Esophagus mucosa (tissue), 1 donor: ENCODE results near the gene DYNC1I1. TPM values are rescaled to one million over a fixed set of nuclear protein-coding genes. Genes with fewer than 3 reads are reported as not detected.

Experiments used
- ATAC-seq: fragments of 200-7000 bp; cut with Tn5 transposase; one replicate; pipeline ENCODE4 v1.9.1; 2020
- total RNA-seq: library from RNA; stranded (reverse); gene quantifications from one replicate; pipeline ENCODE4 v1.2.4, GENCODE V29; 2023
- donor health status: DM: yes; HTN: yes; CAD: no.

The DYNC1I1 gene
- total RNA-seq: 7.4 TPM

- ATAC-seq: peak; percentile 95
These were observed at the start of gene DYNC1I1 for GRCh38 chr7:95772298-95772770. TSS of gene DYNC1I1 (plus strand) at chr7:95772554. CDS start at chr7:95804730, 32,176 bp downstream.

GRCh38 chr7:95723583-95724180, 48.7 kb upstream of the DYNC1I1 start:
- peak; percentile 57 for ATAC-seq

GRCh38 chr7:95725205-95725604, 47.1 kb upstream of the DYNC1I1 start:
- no peak for ATAC-seq

- no peak for ATAC-seq
These were observed 41.7 kb upstream of the DYNC1I1 start for GRCh38 chr7:95730493-95731280.

GRCh38 chr7:95736635-95737034, 35.7 kb upstream of the DYNC1I1 start:
- no peak for ATAC-seq

GRCh38 chr7:95737828-95738505, 34.4 kb upstream of the DYNC1I1 start:
- ATAC-seq: peak; percentile 49

GRCh38 chr7:95749044-95749443, 23.3 kb upstream of the DYNC1I1 start:
- no peak for ATAC-seq

GRCh38 chr7:95749515-95749914, 22.8 kb upstream of the DYNC1I1 start:
- ATAC-seq: no peak

GRCh38 chr7:95753440-95753839, 18.9 kb upstream of the DYNC1I1 start:
- no peak for ATAC-seq

GRCh38 chr7:95755277-95755934, 16.9 kb upstream of the DYNC1I1 start:
- ATAC-seq: no peak

GRCh38 chr7:95758187-95758586, 14.2 kb upstream of the DYNC1I1 start:
- ATAC-seq: no peak

- no peak for ATAC-seq
These were observed 6.3 kb upstream of the DYNC1I1 start for GRCh38 chr7:95766086-95766485.

GRCh38 chr7:95766657-95767056, 5.7 kb upstream of the DYNC1I1 start:
- ATAC-seq: no peak

GRCh38 chr7:95772771-95773581, 622 bp downstream of the DYNC1I1 start:
- peak; percentile 21 for ATAC-seq

GRCh38 chr7:95776561-95777185, 4.3 kb downstream of the DYNC1I1 start:
- ATAC-seq: peak; percentile 62

- ATAC-seq: no peak
These were observed 4.9 kb downstream of the DYNC1I1 start for GRCh38 chr7:95777269-95777668.

- ATAC-seq: no peak
These were observed 8.3 kb downstream of the DYNC1I1 start for GRCh38 chr7:95780665-95781064.

- no peak for ATAC-seq
These were observed 9.7 kb downstream of the DYNC1I1 start for GRCh38 chr7:95781961-95782586.

GRCh38 chr7:95784796-95785195, 12.4 kb downstream of the DYNC1I1 start:
- ATAC-seq: no peak

GRCh38 chr7:95788258-95788657, 15.9 kb downstream of the DYNC1I1 start:
- no peak for ATAC-seq

GRCh38 chr7:95788884-95789283, 16.5 kb downstream of the DYNC1I1 start:
- no peak for ATAC-seq
